WI38 (cell line): ENCODE data around the gene SEZ6.
"Not testable (repeated sequence)": the region's sequence is repeated elsewhere in the genome, so short reads cannot be mapped to it uniquely, and the experiment has no call there.

Experiments used
- H3K4me3 ChIP-seq: 2 replicates; pipeline ENCODE4 v1.5.1; 2011; ENCODE audit warnings: low read depth, mild to moderate bottlenecking, control low read depth, low read length
- TF ChIP-seq, protein P1 (sequence below): IDR thresholded peaks from 2 replicates; pipeline ENCODE4 v1.5.1; 2012; ENCODE audit warnings: low read depth, mild to moderate bottlenecking, control low read depth, low read length

The SEZ6 gene

DNA sequence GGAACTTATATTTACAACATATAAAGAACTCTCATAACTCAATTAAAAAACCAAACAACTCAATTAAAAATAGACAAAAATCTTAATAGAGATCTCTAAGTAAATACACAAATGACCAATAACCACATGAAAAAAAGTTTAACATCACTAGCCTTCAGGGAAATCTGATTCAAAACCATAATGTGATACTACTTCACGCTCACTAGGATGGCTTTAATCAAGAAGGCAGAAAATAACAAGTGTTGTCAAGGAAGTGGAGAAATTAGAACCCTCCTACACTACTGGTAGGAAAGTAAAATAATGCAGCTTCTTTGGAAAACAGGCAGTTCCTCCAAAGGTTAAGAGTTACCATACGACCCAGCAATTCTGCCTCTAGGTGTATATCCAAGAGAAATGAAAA is 62.9 kb downstream of the SEZ6 start:
- TF ChIP-seq, protein P1, sequence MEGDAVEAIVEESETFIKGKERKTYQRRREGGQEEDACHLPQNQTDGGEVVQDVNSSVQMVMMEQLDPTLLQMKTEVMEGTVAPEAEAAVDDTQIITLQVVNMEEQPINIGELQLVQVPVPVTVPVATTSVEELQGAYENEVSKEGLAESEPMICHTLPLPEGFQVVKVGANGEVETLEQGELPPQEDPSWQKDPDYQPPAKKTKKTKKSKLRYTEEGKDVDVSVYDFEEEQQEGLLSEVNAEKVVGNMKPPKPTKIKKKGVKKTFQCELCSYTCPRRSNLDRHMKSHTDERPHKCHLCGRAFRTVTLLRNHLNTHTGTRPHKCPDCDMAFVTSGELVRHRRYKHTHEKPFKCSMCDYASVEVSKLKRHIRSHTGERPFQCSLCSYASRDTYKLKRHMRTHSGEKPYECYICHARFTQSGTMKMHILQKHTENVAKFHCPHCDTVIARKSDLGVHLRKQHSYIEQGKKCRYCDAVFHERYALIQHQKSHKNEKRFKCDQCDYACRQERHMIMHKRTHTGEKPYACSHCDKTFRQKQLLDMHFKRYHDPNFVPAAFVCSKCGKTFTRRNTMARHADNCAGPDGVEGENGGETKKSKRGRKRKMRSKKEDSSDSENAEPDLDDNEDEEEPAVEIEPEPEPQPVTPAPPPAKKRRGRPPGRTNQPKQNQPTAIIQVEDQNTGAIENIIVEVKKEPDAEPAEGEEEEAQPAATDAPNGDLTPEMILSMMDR, result no peak
- no peak overlapping the region for H3K4me3 ChIP-seq

DNA sequence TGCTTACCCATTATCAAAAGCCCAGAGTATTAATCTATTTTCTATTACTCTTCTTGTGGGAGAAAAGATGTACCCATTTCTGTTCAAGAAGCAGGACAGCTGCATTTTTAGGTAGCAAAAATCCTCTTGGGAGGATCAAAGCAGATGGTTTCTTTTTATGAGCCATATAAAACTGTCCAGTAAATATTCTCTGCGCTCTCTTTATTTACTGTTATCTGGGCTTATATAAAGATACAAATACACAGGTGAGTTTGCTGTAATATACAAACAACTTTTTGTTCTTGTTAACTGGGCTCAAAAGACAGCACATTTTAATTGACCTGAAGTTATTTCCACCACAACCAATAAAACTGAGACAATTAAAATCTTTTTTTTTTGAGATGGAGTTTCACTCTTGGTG is 64.6 kb downstream of the SEZ6 start:
- TF ChIP-seq, protein P1, result no peak

DNA sequence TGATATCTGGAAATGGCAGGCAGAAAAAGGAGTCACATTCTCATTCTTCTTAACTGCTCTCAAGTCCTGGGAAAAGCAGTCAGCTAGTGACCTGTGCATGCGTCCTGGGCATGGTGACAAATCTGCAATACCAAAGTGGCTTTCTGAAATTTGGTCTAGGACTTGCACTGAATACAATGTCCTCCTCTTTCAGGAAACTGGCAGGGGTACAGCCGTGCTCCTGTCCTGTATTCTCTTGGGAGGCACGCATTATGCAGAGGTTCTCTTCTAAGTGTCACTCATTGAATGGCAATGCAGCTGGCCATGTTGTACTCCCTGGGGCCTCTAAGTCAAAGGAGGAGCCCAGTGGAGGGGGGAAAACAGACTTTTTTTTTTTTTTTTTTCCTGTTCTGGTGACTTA is 65.2 kb downstream of the SEZ6 start:
- TF ChIP-seq, protein P1, result no peak
- no peak overlapping the region for H3K4me3 ChIP-seq

More for the DNA sequence above, 64.6 kb downstream of the SEZ6 start:
- no peak overlapping the region for H3K4me3 ChIP-seq

DNA sequence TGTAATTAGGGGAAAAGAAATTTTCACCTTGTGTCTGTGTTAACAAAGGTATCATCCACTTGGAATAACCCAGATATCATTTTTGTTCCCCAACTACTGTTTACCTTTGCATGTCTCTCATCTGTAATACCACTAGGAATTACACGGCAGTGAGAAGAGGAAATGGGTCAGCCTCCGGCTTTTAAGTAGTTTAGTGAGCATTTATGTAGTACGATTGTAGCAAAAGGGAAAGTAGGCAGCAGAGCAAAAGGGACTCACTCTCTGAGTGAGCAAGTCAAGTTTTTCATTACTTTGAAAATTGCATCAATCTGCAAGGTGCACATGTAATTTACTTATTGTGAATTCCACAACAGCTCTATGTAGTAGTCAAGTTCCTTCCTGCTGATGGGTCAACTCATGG is 65.7 kb downstream of the SEZ6 start:
- TF ChIP-seq, protein P1, result no peak

DNA sequence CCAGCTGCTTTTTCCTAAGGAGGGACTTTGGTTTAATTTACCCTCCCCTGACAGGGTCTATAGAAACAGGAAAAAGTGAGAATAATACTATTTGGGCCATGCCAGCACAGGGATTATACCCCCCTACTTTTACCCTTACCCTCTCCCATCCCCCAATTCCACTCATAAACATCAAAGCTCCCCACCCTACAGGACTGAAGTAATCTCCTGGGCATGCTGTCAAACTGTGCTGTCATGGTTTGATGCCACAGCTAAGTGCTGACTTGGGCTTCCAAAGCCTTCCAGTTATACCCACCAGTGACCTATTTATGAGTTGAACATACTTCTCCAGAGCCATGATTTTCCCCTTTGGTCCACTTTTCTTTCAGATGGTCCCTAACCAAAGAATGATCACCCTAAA is 67.3 kb downstream of the SEZ6 start:
- no peak overlapping the region for H3K4me3 ChIP-seq
- TF ChIP-seq, protein P1, result no peak

More for the DNA sequence above, 65.7 kb downstream of the SEZ6 start:
- no peak overlapping the region for H3K4me3 ChIP-seq

DNA sequence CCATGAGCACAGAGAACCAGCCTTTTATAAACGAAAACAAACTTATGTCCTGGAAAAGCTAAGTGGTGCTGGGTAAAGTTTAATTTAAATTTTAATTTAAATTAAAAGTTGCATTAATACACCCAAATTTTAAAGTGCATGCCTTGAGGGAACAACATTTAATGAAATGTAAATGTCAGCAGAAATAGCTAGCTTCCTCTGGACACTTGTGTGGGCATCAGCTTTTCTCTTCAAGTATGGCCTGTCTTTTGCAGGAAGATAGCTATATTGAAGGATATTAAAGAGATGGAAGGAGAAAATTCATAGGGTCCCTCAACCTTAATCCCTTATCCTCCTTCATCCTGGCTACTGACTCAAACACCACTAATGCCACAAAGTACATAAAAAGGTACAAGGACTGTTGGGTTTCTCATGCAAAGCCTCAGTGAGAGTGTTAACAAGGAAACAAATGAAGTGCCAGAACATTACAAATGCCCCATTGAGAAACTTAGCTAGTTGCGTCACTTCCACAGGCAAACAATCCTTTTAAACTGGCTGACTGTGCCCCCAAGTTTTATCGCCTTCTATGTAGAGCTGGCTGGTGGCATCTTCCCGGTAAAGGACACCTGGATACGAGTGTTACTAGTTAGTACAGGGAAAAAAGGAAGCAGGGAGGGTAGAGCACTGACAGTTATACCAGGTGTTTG is 68.6 kb downstream of the SEZ6 start:
- no peak overlapping the region for H3K4me3 ChIP-seq
- TF ChIP-seq, protein P1, result no peak

DNA sequence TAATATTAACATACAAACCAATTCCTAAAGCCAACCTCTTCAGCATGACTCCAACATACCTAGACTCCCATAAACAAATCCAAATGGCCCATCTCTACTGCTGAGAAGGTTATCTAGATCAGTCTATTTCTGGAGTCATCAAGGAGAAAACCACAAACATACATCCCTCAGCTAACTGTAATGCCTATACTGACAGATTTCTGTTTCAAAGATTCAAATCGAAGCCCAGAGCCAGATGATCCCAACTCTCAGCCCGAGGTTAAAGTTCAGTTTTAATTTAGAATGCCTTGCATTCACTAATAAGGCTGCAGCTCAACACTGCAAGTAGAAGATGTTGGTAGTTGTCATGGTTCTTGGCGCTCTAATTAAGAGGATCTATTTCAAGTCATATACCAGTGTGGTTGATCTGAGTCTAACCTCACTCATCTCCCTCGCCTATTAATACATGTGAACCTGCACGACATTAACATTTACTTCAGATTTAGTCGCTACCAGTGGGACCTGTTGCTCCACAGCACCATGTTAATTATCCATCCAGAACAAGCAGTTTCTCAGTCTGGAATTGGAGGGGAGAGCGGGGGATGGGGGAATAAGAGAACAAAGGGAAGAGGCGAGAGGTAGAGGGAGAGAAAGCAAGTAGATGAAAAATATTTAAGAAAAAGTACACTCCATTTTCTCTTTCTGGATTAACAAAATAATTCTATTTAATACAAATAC is 69.9 kb downstream of the SEZ6 start:
- TF ChIP-seq, protein P1, result no peak
- no peak overlapping the region for H3K4me3 ChIP-seq

DNA sequence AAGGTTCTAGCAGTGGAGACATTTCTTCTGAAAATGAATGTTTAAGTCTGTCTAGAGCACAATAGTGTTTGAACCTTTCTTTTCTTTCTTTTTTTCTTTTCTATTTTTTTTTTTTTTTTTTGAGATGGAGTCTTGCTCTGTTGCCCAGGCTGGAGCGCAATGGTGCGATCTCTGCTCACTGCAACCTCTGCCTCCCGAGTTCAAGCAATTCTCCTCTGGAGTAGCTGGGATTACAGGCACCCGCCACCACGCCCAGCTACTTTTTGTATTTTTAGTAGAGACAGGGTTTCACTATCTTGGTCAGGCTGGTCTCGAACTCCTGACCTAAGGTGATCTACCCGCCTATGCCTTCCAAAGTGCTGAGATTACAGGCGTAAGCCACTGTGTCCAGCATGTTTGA is 71.3 kb downstream of the SEZ6 start:
- H3K4me3 ChIP-seq, result not testable (repeated sequence)
